Upper lobe of right lung (tissue), 1 donor: ENCODE measurements around the gene UQCC5. TPM values are rescaled to one million over a fixed set of nuclear protein-coding genes. Genes with fewer than 3 reads are reported as not detected.

Experiments
- ATAC-seq: fragments of 200-7000 bp; cut with Tn5 transposase; one replicate; pipeline ENCODE4 v1.9.1; 2020; ENCODE audit warnings: mild to moderate bottlenecking, moderate library complexity
- DNase-seq: peaks from one replicate; pipeline ENCODE4 v3.0.0-alpha.2; 2020
- H3K27ac ChIP-seq: fragments of 200-600 bp; one replicate; pipeline ENCODE4 v1.8.0; 2022
- H3K27me3 ChIP-seq: fragments of 200-600 bp; one replicate; pipeline ENCODE4 v1.8.0; 2022; ENCODE audit warnings: mild to moderate bottlenecking
- H3K36me3 ChIP-seq: fragments of 200-600 bp; one replicate; pipeline ENCODE4 v1.8.0; 2022
- H3K4me1 ChIP-seq: fragments of 200-600 bp; one replicate; pipeline ENCODE4 v1.8.0; 2022
- H3K4me3 ChIP-seq: fragments of 200-600 bp; one replicate; pipeline ENCODE4 v1.8.0; 2022; ENCODE audit warnings: mild to moderate bottlenecking
- H3K9me3 ChIP-seq: fragments of 200-600 bp; one replicate; pipeline ENCODE4 v1.8.0; 2022
- CTCF ChIP-seq: fragments of 200-600 bp; IDR thresholded peaks from one replicate; pipeline ENCODE4 v1.8.0; 2022; ENCODE audit warnings: antibody characterized with exemption
- intact Hi-C: fragments of 100-400 bp; cut with DNase I; formaldehyde crosslinking; loops from one replicate; pipeline ENCODE4 v1.11.0; 2022
- total RNA-seq: library from RNA; stranded (reverse); fragmentation: NEBNext Ultra II Directional; extraction: Animal tissue kit (Norgen Biotek cat#: 25700); gene quantifications from one replicate; pipeline ENCODE4 v1.2.1, GENCODE V29; 2021
- donor health status: DM: no; HTN: yes; CAD: no; lungs with severe emphysema.

UQCC5 gene
- total RNA-seq, 1 donor from 2014 or later: 16.6 TPM

DNA sequence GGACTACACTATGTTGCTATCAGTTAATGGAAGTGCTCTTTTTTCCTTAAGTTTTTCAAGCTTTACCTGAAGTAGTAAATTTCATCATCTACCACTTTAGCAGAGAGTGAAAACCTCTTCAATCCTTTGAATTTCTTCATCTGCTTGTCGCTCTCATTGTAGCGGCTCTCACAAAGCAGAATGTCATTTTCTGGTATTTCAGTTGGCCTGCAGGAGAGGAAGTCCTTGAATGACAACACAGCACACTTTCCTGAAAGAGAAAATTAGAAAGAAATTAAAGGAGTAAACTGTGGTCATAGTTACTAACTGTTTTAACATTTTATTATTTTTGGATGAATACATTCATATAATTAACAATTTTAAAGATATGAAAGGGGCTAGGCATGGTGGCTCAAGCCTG, 27.6 kb downstream of the UQCC5 start:
- H3K4me3 ChIP-seq: no peak overlapping the region
- no peak for TF ChIP-seq CTCF
- no peaks in the 10 kb centered on the region for H3K4me1 ChIP-seq
- H3K27ac ChIP-seq: peak overlapping the region; percentile 67
- intact Hi-C loops: no loop called here
- no peaks in the 10 kb centered on the region for H3K9me3 ChIP-seq
- peaks cover 61% of the 10 kb centered on the region for H3K36me3 ChIP-seq
- no peaks in the 10 kb centered on the region for H3K27me3 ChIP-seq
- DNase-seq (no peak), ATAC-seq (peak; percentile 67)

DNA sequence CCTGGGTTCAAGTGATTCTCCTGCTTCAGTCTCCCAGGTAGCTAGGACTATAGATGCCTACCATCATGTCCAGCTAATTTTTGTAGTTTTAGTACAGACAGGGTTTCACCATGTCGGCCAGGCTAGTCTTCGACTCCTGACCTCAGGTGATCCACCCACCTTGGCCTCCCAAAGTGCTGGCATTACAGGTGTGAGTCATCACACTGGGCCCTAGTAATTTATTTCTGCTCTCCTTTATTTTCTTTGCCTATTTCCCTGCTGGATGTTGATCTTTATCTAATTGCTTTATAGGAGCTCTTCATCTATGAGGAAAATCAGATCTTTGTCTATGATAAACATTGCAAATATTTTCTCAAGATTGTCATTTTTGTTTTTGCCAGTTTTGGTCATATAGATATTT, 31.7 kb downstream of the UQCC5 start:
- intact Hi-C loops: no loop called here
- no peak overlapping the region for H3K4me3 ChIP-seq
- ATAC-seq: no peak
- no peak for DNase-seq
- no peak overlapping the region for H3K27ac ChIP-seq
- no peaks in the 10 kb centered on the region for H3K27me3 ChIP-seq
- no peak for TF ChIP-seq CTCF
- H3K4me1 ChIP-seq: no peaks in the 10 kb centered on the region
- no peaks in the 10 kb centered on the region for H3K9me3 ChIP-seq
- peaks cover 32% of the 10 kb centered on the region for H3K36me3 ChIP-seq

DNA sequence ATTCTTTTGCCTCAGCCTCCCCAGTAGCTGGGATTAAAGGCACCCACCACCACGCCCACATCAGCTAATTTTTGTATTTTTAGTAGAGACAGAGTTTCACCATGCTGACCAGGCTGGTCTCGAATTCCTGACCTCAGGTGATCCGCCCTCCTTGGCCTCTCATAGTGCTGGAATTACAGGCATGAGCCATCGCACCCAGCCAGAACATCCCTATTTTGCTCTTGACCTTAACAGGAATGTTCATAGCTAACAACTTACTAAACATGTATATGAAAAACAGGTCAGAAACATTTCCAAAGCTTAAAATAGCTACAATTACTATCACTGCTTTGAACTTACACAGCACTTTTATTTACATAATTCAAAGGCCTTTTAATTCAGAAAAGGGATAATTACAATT, 33.7 kb downstream of the UQCC5 start:
- peaks cover 35% of the 10 kb centered on the region for H3K36me3 ChIP-seq
- peak; percentile 82 for ATAC-seq
- no peaks in the 10 kb centered on the region for H3K27me3 ChIP-seq
- intact Hi-C loops: no loop called here
- no peak overlapping the region for H3K4me3 ChIP-seq
- no peaks in the 10 kb centered on the region for H3K4me1 ChIP-seq
- no peaks in the 10 kb centered on the region for H3K9me3 ChIP-seq
- no peak for DNase-seq
- TF ChIP-seq CTCF: no peak
- no peak overlapping the region for H3K27ac ChIP-seq

DNA sequence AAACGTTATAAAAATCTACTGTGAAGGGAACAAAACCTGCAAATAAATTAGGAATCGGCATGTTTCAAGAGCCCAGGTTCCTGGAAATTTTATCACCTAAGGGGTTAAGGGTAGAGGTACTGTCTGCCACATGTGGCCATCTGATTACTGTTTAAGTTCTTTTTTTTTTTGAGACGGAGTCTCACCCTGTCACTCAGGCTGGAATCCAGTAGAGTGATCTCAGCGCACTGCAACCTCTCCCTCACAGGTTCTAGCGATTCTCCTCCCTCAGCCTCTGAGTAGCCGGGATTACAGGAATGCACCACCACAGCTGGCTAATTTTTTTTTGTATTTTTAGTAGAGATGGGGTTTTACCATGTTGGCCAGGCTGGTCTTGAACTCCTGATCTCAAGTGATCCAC, 35.8 kb downstream of the UQCC5 start:
- no peak for ATAC-seq

DNA sequence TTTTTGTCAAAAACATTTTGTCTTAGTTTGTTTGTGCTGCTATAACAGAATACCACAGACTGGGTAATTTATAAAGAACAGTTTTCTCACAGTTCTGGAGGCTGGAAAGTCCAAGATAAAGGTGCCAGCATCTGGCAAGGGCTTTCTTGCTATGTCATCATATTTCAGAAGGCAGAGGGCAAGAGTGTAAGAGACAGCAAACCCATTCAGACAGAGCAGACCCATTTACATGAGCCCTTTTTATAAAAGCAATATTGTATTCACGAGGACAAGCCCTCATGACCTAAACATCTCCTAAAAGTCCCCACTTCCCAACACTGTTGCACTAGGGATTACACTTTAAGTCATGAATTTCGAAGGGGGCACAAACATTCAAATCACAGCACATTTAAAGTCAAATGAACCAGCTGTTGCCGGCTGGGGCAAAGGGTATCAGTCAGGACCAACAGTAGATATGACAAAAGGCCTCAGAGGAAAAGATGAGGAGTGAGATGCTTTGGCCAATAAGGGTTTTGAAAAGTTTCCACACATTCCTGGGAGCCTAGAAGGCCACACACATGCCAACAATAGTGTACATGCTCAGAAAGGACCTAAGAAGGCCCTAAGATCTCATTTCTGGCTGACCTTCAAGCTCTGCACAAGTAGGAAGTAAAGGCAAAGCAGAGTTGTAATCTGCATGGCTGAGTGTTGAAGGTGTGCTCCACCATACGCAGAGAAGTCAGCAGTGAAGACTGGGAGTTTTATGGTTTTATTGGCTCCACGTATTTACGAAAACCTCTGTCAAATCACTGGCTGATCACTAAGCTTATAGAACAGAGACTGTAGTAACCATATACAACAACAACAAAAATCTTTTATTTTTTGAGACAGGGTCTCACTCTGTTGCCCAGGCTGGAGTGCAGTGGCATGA, 37.9 kb downstream of the UQCC5 start:
- ATAC-seq (no peak), DNase-seq (no peak)
- TF ChIP-seq CTCF: no peak
- no peaks in the 10 kb centered on the region for H3K4me1 ChIP-seq
- no peaks in the 10 kb centered on the region for H3K9me3 ChIP-seq
- intact Hi-C loops: no loop called here
- H3K27ac ChIP-seq: no peak overlapping the region
- H3K36me3 ChIP-seq: peaks cover 64% of the 10 kb centered on the region
- no peak overlapping the region for H3K4me3 ChIP-seq
- H3K27me3 ChIP-seq: no peaks in the 10 kb centered on the region

More for the DNA sequence above, 35.8 kb downstream of the UQCC5 start:
- H3K4me3 ChIP-seq: no peak overlapping the region
- H3K36me3 ChIP-seq: peaks cover 45% of the 10 kb centered on the region
- H3K27ac ChIP-seq: no peak overlapping the region
- DNase-seq: no peak
- no peaks in the 10 kb centered on the region for H3K4me1 ChIP-seq
- no peaks in the 10 kb centered on the region for H3K27me3 ChIP-seq
- intact Hi-C loops: no loop called here
- H3K9me3 ChIP-seq: no peaks in the 10 kb centered on the region
- no peak for TF ChIP-seq CTCF

Other genes with a start within 250 kb of the UQCC5 start
- gene GLYCTK, start 248.8 kb upstream of the UQCC5 start, total RNA-seq: 11.5 TPM
- gene DNAH1, start 220.3 kb upstream of the UQCC5 start, total RNA-seq: 11.2 TPM
- gene BAP1, start 126.6 kb upstream of the UQCC5 start, total RNA-seq: 71.4 TPM
- 6.8 TPM for gene PHF7, start 125.9 kb upstream of the UQCC5 start, total RNA-seq
- 27.6 TPM for gene SEMA3G, start 91.5 kb upstream of the UQCC5 start, total RNA-seq
- gene TNNC1, start 82.6 kb upstream of the UQCC5 start, total RNA-seq: 88.9 TPM
- gene NISCH, start 81.0 kb upstream of the UQCC5 start, total RNA-seq: 94.6 TPM
- 152 TPM for gene STAB1, start 41.3 kb upstream of the UQCC5 start, total RNA-seq
- gene NT5DC2, start 2.7 kb upstream of the UQCC5 start, total RNA-seq: 39.7 TPM
- 67.1 TPM for gene PBRM1, start 149.3 kb downstream of the UQCC5 start, total RNA-seq
- 50.6 TPM for gene GNL3, start 149.4 kb downstream of the UQCC5 start, total RNA-seq
- gene GLT8D1, start 169.2 kb downstream of the UQCC5 start, total RNA-seq: 44.9 TPM
- 76.0 TPM for gene SPCS1, start 169.5 kb downstream of the UQCC5 start, total RNA-seq
- gene NEK4, start 234.3 kb downstream of the UQCC5 start, total RNA-seq: 27.2 TPM
- not detected for gene ITIH1, start 241.0 kb downstream of the UQCC5 start, total RNA-seq